Right lobe of liver (tissue), 4 donors: Measurements from ENCODE around the gene PTPRN2.

Experiments used
- CTCF ChIP-seq, 4 donors: fragments of 200-600 bp in 3 of 4; fragments of 450-650 bp in 1 of 4; IDR thresholded peaks; one replicate each; pipeline versions ENCODE4 v1.5.1 to v1.8.0; 2016 to 2022; ENCODE audit warnings: antibody characterized with exemption in 4 of 4, mild to moderate bottlenecking in 2 of 4
- POLR2A ChIP-seq: fragments of 450-650 bp; IDR thresholded peaks from one replicate; pipeline ENCODE4 v1.6.1; 2017; ENCODE audit warnings: antibody characterized with exemption, mild to moderate bottlenecking
- donor health status: DM: no; HTN: no; CAD: no.
- donor health status: DM: no; HTN: no; CAD: no.
- donor health status: DM: no; HTN: yes; CAD: no.

- TF ChIP-seq POLR2A (no peak), CTCF (IDR thresholded peaks at IDR 0.05) (no peak)
Observed at GRCh38 chr7:157893535-157894044, 694.0 kb downstream of the PTPRN2 start.
